Measurements from ENCODE around the gene MTA2. TPM values are rescaled to one million over a fixed set of nuclear protein-coding genes. Genes with fewer than 3 reads are reported as not detected.

MTA2 gene
- total RNA-seq, 1 experiment from 2014 or later: 135 TPM

- H3K27ac Mint-ChIP-seq (ENCODE audit: unreplicated experiment): peak overlapping the region; percentile 89
- POLR2A ChIA-PET: interaction anchor here (0.9 to 1.6 kb wide), 3 partner anchors 11 to 62 kb away, joined by 5 to 10 read pairs (median 7); partner anchors contain the start of genes B3GAT3, C11orf98, CSKMT and TUT1
Observed at GRCh38 chr11:62603072-62603408, 1.4 kb upstream of the MTA2 start.

GRCh38 chr11:62602141-62603071, 741 bp upstream of the MTA2 start:
- CTCF ChIA-PET: interaction anchor here (0.5 to 1.8 kb wide), 11 partner anchors 9 to 178 kb away, joined by 3 to 30 read pairs (median 3); partner anchors contain the start of genes AHNAK, EML3, ROM1 and TUT1
- Histone ChIP-seq H3K9me3 (no peaks in the 10 kb centered on the region), H3K4me3 (ENCODE audit: low read depth, low read length) (peak overlapping the region; percentile 73), H3K36me3 (ENCODE audit: control insufficient read depth, insufficient read depth, low read length) (peaks cover 3% of the 10 kb centered on the region; the same call in 1 of the 2 replicates), H3K27me3 (replicated peaks; ENCODE audit: control insufficient read depth, insufficient read depth, low read length) (no peaks in the 10 kb centered on the region), H3K4me1 (peaks cover 35% of the 10 kb centered on the region)
- Mint-ChIP-seq H3K27ac (ENCODE audit: unreplicated experiment) (peak overlapping the region; percentile 89), H3K9me3 (ENCODE audit: unreplicated experiment) (no peaks in the 10 kb centered on the region), H3K4me1 (ENCODE audit: low read depth, unreplicated experiment) (peaks cover 44% of the 10 kb centered on the region), H3K27me3 (ENCODE audit: insufficient read depth, unreplicated experiment) (no peaks in the 10 kb centered on the region), H3K4me3 (ENCODE audit: unreplicated experiment) (peak overlapping the region; percentile 88), H3K36me3 (ENCODE audit: insufficient read depth, unreplicated experiment) (peaks cover 79% of the 10 kb centered on the region)
- BruUV-seq (replicated peaks): TSS peak; percentile 74
- intact Hi-C loops (cut with micrococcal nuclease; ENCODE audit: unreplicated experiment): loop anchor here (2.0 kb wide), 1 partner anchor 42 kb away; no protein-coding TSS in a partner anchor
- DNase-seq: peak; percentile 82 to 87
- TF ChIP-seq CTCF (IDR thresholded peaks at IDR 0.05; ENCODE audit: insufficient read depth in 1 of 2, low read depth in 1 of 2, low read length in 1 of 2, severe bottlenecking in 1 of 2, unreplicated experiment in 1 of 2): no peak
- POLR2A ChIA-PET: interaction anchor here (0.5 to 2.4 kb wide), 16 partner anchors 9 to 209 kb away, joined by 3 to 97 read pairs (median 6); partner anchors contain the start of genes AHNAK, B3GAT3, C11orf98 and CSKMT

More at GRCh38 chr11:62603072-62603408, 1.4 kb upstream of the MTA2 start:
- Histone ChIP-seq H3K4me3 (ENCODE audit: low read depth, low read length) (peak overlapping the region; percentile 73), H3K36me3 (ENCODE audit: control insufficient read depth, insufficient read depth, low read length) (0 out of 2 replicates have a peak, but pooled peaks cover 1% of the 10 kb centered on the region), H3K4me1 (peaks cover 35% of the 10 kb centered on the region), H3K27me3 (replicated peaks; ENCODE audit: control insufficient read depth, insufficient read depth, low read length) (no peaks in the 10 kb centered on the region), H3K9me3 (no peaks in the 10 kb centered on the region)
- CTCF ChIA-PET: interaction anchor here (0.5 to 0.8 kb wide), 2 partner anchors 8 to 61 kb away, joined by 3 to 4 read pairs; no protein-coding TSS in a partner anchor
- no peaks in the 10 kb centered on the region for H3K9me3 Mint-ChIP-seq (ENCODE audit: unreplicated experiment)
- BruUV-seq (replicated peaks): no TSS peak
- peak overlapping the region; percentile 88 for H3K4me3 Mint-ChIP-seq (ENCODE audit: unreplicated experiment)
- intact Hi-C loops (cut with micrococcal nuclease; ENCODE audit: unreplicated experiment): loop anchor here (2.0 kb wide), 1 partner anchor 42 kb away; no protein-coding TSS in a partner anchor
- peak; percentile 67 to 69 for DNase-seq
- no peaks in the 10 kb centered on the region for H3K27me3 Mint-ChIP-seq (ENCODE audit: insufficient read depth, unreplicated experiment)
- peaks cover 51% of the 10 kb centered on the region for H3K4me1 Mint-ChIP-seq (ENCODE audit: low read depth, unreplicated experiment)
- H3K36me3 Mint-ChIP-seq (ENCODE audit: insufficient read depth, unreplicated experiment): peaks cover 72% of the 10 kb centered on the region
- TF ChIP-seq CTCF (IDR thresholded peaks at IDR 0.05; ENCODE audit: insufficient read depth in 1 of 2, low read depth in 1 of 2, low read length in 1 of 2, severe bottlenecking in 1 of 2, unreplicated experiment in 1 of 2): no peak

GRCh38 chr11:62601122-62601371, 618 bp downstream of the MTA2 start:
- TF ChIP-seq CTCF (IDR thresholded peaks at IDR 0.05; ENCODE audit: insufficient read depth in 1 of 2, low read depth in 1 of 2, low read length in 1 of 2, severe bottlenecking in 1 of 2, unreplicated experiment in 1 of 2): no peak
- peaks cover 36% of the 10 kb centered on the region for H3K4me1 Mint-ChIP-seq (ENCODE audit: low read depth, unreplicated experiment)
- peak overlapping the region; percentile 88 for H3K4me3 Mint-ChIP-seq (ENCODE audit: unreplicated experiment)
- H3K36me3 Mint-ChIP-seq (ENCODE audit: insufficient read depth, unreplicated experiment): peaks cover 86% of the 10 kb centered on the region
- no TSS peak for BruUV-seq (replicated peaks)
- H3K9me3 ChIP-seq: no peaks in the 10 kb centered on the region
- ChIA-PET CTCF (interaction anchor here (1.0 to 1.8 kb wide), 4 partner anchors 9 to 186 kb away, joined by 3 to 30 read pairs (median 6); partner anchors contain the start of gene TUT1), POLR2A (interaction anchor here (0.6 to 2.4 kb wide), 13 partner anchors 9 to 1197 kb away, joined by 3 to 97 read pairs (median 6); partner anchors contain the start of genes B3GAT3, C11orf98, CSKMT and EEF1G)
- H3K9me3 Mint-ChIP-seq (ENCODE audit: unreplicated experiment): no peaks in the 10 kb centered on the region
- H3K27me3 Mint-ChIP-seq (ENCODE audit: insufficient read depth, unreplicated experiment): no peaks in the 10 kb centered on the region
- DNase-seq: no peak
- no peaks in the 10 kb centered on the region for H3K27me3 ChIP-seq (replicated peaks; ENCODE audit: control insufficient read depth, insufficient read depth, low read length)
- H3K4me3 ChIP-seq (ENCODE audit: low read depth, low read length): peak overlapping the region; percentile 97
- peaks cover 3% of the 10 kb centered on the region; the same call in 1 of the 2 replicates for H3K36me3 ChIP-seq (ENCODE audit: control insufficient read depth, insufficient read depth, low read length)
- intact Hi-C loops (cut with micrococcal nuclease; ENCODE audit: unreplicated experiment): loop anchor here (1.0 kb wide), 1 partner anchor 10 kb away; the partner anchor contains the start of gene TUT1
- peaks cover 29% of the 10 kb centered on the region for H3K4me1 ChIP-seq
- H3K27ac Mint-ChIP-seq (ENCODE audit: unreplicated experiment): peak overlapping the region; percentile 89

All from Caco-2 (cell line).